ENCODE data around the gene IL1RAPL2. TPM values are rescaled to one million over a fixed set of nuclear protein-coding genes. Genes with fewer than 3 reads are reported as not detected.

The IL1RAPL2 gene
- total and polyA plus RNA-seq, 2 of the 8 experiments (the other 6 are each of a cell fraction or from before 2014, with no cell fraction given) = 0.20 to 1.3 TPM

DNA sequence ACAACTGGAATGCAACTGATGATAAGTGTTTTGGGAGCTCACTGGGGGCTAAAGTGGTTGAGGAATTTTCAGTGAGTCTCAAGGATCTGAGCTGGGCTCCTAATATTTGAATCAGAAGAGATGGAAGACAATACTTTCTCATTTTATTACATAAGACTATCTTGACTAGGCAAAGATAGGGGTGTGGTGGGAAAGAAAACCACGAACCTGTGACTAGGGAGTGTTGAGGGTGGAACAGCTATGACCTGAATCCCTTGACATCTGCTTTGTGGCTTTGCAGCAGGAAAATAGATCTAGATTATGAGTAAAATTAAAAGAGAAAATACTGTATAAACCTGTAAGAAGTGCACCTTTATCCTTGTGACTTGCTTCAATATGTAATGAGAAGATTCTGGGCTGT is 949.6 kb downstream of the IL1RAPL2 start:
- Histone ChIP-seq H3K79me2 (ENCODE audit: control insufficient read depth in 1 of 2, insufficient read depth in 2 of 2, low read length in 2 of 2) (no peaks in the 10 kb centered on the region), H4K20me1 (replicated peaks in 1 of 2; ENCODE audit: control insufficient read depth in 1 of 2, insufficient read depth in 2 of 2, low read length in 2 of 2) (no peaks in the 10 kb centered on the region), H3K4ac (replicated peaks; ENCODE audit: insufficient read length, low read depth, low read length) (no peak overlapping the region), H2AFZ (ENCODE audit: low read length) (no peak overlapping the region), H2BK5ac (ENCODE audit: low read depth, low read length) (no peak overlapping the region), H2BK120ac (replicated peaks; ENCODE audit: low read depth, low read length) (no peak overlapping the region), H3K9me3 (ENCODE audit: insufficient read depth in 2 of 2, low read depth in 1 of 2, low read length in 1 of 2) (no peaks in the 10 kb centered on the region), H3K18ac (ENCODE audit: extremely low read depth, low read length) (no peak overlapping the region), H4K8ac (ENCODE audit: extremely low read depth, insufficient read depth, low read length) (no peak overlapping the region), H3K14ac (ENCODE audit: insufficient read length) (no peak overlapping the region), H2BK15ac (ENCODE audit: low read length) (no peak overlapping the region), H3K4me3 (ENCODE audit: extremely low read depth in 1 of 4, insufficient read depth in 2 of 4, low read depth in 3 of 4, low read length in 4 of 4) (no peak overlapping the region), H3K36me3 (ENCODE audit: control insufficient read depth in 2 of 4, insufficient read depth in 4 of 4, low read length in 3 of 4) (no peaks in the 10 kb centered on the region), H3K9ac (replicated peaks in 1 of 4; ENCODE audit: extremely low read depth in 1 of 4, low read depth in 3 of 4, low read length in 3 of 4) (no peak overlapping the region), H2BK20ac (ENCODE audit: low read length) (no peak overlapping the region), H3K27me3 (replicated peaks in 1 of 4; ENCODE audit: control insufficient read depth in 3 of 4, extremely low read depth in 1 of 4, insufficient read depth in 3 of 4, low read length in 3 of 4) (no peaks in the 10 kb centered on the region), H3K23me2 (ENCODE audit: low read depth, low read length) (no peaks in the 10 kb centered on the region), H4K5ac (ENCODE audit: insufficient read length, low read depth, low read length) (no peak overlapping the region), H3K4me2 (ENCODE audit: insufficient read depth in 1 of 2, low read depth in 2 of 2, low read length in 2 of 2) (no peak overlapping the region), H3K23ac (ENCODE audit: insufficient read length) (no peak overlapping the region), H2AK5ac (ENCODE audit: low read depth, low read length) (no peak overlapping the region), H3K4me1 (replicated peaks in 1 of 4; ENCODE audit: control insufficient read depth in 3 of 4, insufficient read depth in 4 of 4, low read length in 3 of 4) (no peaks in the 10 kb centered on the region), H4K91ac (replicated peaks; ENCODE audit: insufficient read length, low read length) (no peak overlapping the region), H2BK12ac (ENCODE audit: low read depth, low read length) (no peak overlapping the region), H3K27ac (ENCODE audit: low read depth, low read length) (no peak overlapping the region), H3K56ac (replicated peaks; ENCODE audit: insufficient read length, low read depth, low read length) (no peak overlapping the region), H3K79me1 (ENCODE audit: low read depth, low read length) (no peaks in the 10 kb centered on the region)
- FAIRE-seq (no peak), DNase-seq (ENCODE audit: low read depth in 1 of 2, low spot score in 2 of 2) (no peak)
- CTCF ChIA-PET (ENCODE audit: partially characterized antibody) = interaction anchor here (0.6 kb wide), 1 partner anchor 1142 kb away, joined by 3 read pairs; no protein-coding TSS in a partner anchor
- 100% methylated on average over 1 of the region's 1 CpG; no CpG with 5 or more reads in 1 of the 2 experiments for WGBS, 2 experiments (ENCODE audit: extremely low coverage in 1 of 2, insufficient coverage in 1 of 2, insufficient read length in 1 of 2, insufficient replicate concordance in 2 of 2, low coverage in 1 of 2, low lambda C conversion rate in 2 of 2, missing lambda C conversion rate in 1 of 2)
- no peak for TF ChIP-seq EP300 (IDR thresholded peaks at IDR 0.05; ENCODE audit: borderline replicate concordance in 1 of 2, low read depth in 2 of 2, low read length in 2 of 2)
- no peak for TF ChIP-seq CBX5 (IDR thresholded peaks at IDR 0.05; ENCODE audit: low read depth, low read length)
- POLR2A ChIA-PET (ENCODE audit: partially characterized antibody) = interaction anchor here (0.6 kb wide), 1 partner anchor 1396 kb away, joined by 4 read pairs; no protein-coding TSS in a partner anchor

Measured in H1 (cell line).